ENCODE data around the gene ZNF530.

Gene ZNF530

DNA sequence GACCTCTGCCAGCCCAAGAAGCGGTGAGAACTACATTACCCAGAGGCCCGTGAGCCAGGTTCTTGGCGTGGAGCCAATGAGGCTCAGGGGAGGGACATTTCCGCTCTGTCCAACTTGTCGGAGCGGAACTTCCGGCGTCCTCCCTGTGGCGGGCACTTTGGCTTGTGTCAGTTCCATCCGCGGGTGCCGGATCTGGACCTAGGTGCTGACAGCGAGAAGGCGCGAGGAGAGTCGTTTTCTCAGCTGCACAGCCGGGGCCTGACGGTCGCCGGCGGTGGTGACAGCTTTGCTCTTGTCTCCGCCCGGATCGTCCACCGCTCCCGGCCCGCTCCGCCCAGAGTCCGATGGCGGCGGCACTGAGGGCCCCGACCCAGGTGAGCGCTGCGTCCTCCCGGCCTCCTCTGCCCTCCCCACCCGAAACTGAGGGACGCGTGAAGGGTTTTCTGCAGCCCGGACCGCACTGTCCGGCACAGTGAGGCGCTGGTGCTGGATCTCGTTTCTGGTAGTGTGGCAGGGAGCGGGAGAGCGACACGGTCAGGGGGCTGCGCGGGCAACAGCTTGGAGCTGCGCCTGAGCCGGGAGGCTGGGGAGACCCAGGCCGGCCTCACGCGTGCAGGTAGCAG lies at the start of gene ZNF530:
TSS of gene ZNF530 (plus strand) at position 125 of the 623 bp plus-strand sequence. CDS start 4,461 bp downstream, outside the sequence.
- DNase-seq: peak; percentile 89

GRCh38 chr19:57552432-57552831 lies 47.3 kb upstream of the ZNF530 start:
- no peak for DNase-seq

GRCh38 chr19:57557659-57558058 lies 42.0 kb upstream of the ZNF530 start:
- DNase-seq: no peak

DNA sequence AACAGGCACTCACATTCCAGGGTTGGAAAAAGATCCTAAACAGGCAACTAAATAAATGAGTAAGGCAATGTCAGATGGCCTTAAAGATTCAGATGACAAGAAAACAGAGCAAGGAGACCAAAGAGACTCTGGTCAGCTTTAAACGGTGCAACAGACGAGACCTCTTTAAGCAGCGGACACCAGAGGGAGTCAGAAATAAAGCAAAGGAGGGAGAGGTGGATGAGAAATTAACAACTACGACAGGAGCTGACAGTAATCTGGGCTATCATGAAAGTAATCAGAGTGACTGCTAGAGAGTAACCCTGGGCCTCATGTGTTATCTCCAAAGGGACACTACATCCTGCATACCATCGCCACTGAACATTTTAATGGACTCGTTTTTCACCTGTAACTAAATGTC lies 41.2 kb upstream of the ZNF530 start:
- DNase-seq: no peak

DNA sequence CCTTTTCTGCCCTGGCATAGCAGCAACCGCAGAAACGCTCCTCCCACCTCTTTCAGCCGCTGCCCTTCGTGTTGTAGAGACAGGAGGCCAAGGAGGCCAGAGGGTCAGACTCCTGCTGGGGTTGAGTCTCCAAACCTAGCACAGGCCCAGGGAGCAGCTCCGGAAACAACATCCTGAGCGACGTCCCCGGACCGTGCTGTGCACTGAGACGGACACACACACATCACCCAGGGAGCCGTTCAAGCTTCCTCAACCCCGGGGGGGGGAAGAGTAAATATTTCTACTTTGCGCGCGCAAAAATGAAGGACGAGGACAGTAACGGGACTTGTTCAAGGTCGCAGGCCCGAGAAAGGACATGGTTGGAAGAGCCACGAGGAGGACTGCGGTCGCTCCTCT lies 40.7 kb upstream of the ZNF530 start:
- peak; percentile 3 for DNase-seq

DNA sequence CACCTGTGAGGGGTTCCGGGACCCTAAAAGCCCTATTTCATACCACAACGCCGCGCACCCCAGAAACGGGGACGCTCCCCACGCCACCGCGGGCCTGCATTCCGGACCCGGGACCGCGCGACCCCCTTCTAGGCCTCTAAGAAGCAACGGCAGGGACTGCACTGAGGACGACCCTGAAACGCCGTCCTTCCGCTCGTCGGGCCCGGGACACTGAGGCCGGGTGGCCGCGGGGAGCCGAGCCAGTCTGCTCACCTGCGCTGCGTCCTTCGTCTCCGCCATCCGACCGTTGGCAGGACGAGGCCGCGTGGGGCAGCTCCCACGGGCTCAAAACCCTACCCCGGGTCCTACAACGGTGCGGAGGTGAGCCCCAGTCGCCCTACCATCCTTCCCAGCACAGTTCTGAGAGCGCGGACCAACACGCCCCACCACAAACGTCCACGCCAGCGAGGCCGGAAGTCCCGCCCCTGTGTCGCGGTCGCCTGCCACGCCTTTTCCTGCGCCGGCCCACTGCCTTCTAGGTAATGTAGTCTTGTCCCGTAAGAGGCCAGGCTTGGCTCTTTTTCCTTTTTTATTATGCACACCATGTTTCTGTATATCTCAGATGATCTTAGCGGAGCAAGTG lies 40.2 kb upstream of the ZNF530 start, which contains the start of gene ZNF550:
TSS of gene ZNF550 (minus strand) at position 460 of the 622 bp plus-strand sequence. CDS start at position 279, 181 bp downstream.
- DNase-seq: peak; percentile 62

DNA sequence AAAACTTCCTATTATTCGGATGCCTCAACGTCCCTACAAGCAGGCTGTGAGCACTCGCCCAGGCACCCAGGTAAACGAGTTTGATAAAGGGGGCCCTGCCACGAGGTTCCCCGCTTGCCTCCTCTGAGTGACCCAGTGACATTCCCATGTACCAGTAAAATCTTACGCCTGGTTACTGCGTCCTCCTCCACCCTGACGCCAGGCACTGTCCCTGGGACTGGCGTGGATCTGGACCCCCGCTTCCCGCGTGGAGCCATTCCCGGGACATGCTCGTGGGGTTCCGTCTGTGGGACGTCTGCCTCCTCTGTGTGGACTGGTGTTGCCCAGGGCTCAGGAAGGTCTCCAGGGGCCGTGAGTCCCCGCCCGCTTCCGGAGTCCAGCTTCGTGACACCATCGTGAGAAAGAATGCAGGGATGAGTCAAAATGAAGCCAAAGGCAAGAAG lies 39.6 kb upstream of the ZNF530 start:
- no peak for DNase-seq

DNA sequence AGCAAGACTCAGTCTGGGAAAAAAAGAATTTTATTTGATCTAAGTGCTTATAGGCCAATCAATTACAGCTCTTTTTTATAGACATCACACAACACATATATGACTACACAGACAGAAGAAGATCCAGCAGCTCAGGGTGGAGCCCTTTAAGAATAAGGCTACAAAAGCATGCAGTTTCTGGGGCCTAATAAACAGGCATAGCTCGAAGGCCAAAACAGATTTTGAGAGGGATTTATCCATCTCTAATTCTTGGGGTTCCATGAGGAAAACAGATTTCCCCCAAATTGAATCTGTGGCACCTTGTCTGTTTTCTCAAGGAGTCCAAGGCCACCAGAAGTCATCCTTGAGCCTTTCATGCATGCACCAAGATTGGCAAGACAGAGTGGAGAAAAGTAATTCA lies 36.1 kb upstream of the ZNF530 start:
- no peak for DNase-seq

DNA sequence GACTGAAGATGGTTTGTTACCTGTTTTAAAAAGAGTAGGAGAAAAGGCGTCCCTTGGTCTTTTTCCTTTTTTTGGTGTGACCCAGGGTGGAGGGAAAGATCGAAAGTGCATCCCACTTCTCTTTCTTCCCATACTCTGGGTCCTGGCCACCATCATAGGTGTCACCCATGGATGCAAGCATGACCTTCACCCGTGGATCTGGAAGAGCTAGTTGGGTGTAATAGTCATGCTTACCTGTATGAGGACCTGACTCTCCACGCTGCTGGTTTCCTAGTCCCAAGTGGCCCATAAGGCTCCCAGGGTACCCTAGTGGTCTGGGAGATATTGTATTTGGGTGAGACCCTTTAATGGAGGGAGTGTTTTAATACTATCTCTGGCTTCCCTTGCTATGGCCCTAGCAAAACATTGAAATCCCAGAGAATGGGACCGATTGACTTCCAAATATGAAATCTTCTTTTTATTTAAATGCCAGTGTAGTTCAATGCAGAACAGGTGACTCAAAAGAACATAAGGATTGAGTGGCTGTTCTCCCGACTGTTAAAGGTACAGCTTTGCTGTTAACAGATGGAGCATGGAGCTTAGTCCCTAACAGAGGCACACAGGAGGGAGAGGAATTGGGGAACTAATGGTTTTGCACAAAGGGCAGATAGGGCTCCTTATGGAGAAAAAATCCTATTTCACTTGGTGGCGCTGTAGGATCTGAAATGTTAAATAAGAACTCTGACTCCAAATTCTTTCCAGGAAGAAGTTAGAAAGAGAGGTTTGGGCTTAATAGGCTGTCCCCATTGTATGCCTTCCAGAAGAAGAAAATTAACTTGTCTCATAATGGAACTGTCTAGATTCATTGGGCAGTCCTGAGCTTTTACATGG lies 33.1 kb upstream of the ZNF530 start:
- DNase-seq: no peak

GRCh38 chr19:57570707-57571106 lies 29.0 kb upstream of the ZNF530 start:
- DNase-seq: no peak

DNA sequence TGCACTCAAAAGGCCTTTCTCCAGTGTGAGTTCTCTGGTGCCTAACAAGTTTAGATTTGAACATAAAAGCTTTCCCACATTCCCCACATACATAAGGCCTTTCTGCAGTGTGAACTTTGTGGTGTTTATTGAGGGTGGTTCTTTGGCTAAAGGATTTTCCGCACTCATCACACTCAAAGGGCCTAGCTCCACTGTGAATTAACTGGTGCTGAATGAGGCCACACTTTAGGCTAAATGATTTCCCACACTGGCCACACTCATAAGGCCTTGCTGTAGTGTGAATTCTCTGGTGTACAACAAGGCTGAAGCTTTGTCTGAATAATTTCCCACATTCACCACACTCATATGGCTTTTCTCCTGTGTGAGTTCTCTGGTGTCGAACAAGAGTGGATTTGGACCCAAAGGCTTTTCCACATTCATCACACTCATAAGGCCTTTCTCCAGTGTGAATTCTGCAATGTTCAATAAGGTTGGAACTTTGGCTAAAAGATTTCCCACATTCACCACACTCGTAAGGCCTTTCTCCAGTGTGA lies 27.2 kb upstream of the ZNF530 start:
- no peak for DNase-seq

DNA sequence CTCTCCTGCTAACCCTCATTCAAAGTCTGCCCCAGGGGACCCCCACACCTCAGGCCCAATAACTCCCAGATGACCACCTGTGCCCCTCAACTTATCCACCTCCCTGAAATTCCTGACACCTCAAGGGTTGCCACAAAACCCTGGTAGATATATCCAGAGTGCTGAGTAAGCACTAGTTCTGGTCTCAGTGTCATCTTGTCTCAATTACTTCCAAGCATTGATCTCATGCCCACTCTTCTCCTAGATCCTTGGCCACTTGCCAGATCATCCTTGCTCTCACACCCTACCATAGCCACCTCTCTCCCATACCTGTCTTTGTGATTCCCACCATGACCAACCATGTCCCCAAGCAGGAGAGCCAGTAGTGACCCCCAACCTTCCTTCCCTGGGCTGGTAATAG lies 23.0 kb upstream of the ZNF530 start:
- no peak for DNase-seq

DNA sequence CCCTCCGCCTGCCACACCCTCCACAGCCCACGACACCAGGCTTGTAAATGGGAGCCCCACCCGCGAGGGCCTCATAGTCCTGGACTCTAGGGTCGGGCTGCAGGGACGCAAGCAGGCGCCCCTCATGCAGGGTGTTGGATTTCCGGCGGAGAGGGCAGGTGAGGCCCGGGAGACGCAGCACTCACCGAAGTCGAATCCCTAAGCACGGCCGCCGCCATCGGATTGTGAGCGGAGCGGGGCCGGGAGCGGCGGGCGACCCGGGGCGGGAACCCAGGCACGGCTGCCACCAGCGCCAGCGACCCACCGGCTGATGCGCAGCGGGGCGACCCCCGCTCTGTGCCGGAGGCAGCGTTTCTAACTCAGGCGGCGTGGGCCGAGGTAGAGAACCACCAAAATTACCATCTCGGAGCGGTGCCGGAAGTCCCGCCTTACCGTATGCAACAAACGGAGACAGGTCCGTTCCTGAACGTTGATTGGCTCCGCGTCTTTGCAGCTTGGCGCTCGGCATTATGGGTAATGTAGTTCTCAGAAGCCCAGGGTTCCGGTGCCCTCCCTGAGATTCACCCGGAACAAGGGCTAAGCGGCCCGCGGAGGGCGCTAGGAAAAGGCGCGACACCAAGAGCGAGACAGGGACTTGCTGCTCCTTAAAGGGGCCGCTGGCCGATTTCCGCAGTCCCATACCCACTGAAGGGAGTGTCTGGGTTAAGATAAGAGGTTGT lies 21.0 kb upstream of the ZNF530 start, which contains the start of gene ZNF416:
TSS of gene ZNF416 (minus strand) at position 425 of the 719 bp plus-strand sequence. CDS start at position 218, 207 bp downstream.
- peak; percentile 98 for DNase-seq

DNA sequence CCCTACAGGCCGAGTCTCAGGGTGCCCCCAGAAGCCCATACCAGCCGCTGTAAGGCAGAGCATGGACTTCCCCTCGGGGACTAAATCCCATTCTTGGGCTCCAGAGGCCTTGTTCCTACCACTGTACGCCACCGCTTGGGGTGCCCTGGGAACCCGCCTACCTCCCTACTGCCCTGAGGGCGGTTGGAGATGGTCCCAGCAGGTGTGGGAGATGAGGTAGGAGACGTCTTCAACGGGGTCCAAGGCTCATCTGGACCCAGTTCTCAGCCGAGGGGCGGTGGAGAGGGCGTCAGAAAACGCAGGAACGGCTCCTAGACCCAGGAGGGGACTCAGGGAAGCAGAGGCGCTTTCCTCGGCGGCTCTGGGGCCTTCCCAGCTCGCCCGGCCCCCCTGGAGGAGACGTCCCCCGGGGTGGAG lies 16.6 kb upstream of the ZNF530 start:
- DNase-seq: no peak

DNA sequence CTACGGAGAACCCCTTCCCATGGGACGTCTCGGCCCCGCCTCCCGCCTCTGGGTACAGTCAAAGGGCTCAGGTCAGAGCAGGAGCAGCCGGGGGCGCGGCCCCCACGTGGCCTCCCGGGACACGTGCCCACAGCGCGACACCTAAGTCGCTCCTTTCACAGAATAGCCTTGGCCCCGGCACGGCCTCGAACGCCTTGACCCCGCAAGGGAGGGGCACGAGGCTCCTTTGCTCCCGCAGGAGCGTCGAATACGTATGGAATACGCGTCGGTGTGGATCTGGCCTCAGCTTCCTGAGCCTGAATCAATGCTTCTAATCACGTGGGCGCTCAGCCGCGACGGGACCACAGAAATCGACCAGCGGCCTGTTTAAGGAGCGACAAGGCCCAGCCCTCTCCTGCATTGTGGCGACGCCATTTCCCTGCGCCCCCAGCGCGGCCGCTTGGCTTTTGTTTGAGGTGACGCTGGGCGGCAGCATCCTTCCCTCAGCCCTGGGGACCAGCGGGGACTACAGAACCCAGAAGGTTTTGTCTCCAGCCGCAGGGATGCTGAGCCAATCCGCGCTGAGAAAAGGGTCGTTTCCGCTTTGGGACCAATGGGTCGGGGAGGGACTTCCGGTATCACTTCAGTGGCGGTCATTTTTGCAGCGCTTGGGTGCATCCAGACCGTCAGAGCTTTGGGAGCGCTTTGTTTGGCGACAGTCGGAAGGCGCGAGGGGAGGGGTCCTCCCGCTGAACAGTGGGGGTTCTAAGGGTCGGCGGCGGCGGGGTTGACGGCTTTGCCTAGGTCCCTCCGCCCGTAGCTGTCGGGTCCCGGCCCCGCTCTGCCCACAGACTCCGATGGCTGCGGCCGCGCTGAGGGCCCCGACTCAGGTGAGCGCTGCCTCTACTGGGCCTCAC lies 15.9 kb upstream of the ZNF530 start, which contains the start of gene ZIK1:
TSS of gene ZIK1 (plus strand) at position 625 of the 896 bp plus-strand sequence. CDS start at position 837, 212 bp downstream.
- DNase-seq: no peak

DNA sequence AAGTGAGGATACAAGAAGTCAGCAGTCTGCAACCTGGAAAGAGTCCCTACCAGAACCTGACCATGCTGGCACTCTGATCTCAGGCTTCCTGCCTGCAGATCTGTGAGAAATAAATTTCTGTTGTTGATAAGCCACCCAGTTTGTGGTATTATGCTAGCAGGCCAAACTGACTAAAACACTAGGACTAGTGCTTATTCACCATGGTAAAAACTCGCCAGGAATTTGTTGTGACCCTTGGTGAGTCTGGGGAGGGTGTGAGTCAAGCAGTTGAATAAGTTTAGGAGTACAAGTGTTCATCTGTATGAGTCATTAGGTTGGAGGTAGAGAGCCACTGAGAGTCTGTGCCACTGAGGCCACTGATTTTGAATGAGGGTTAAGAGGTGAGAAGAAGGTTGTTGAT lies 12.2 kb upstream of the ZNF530 start:
- no peak for DNase-seq

GRCh38 chr19:57599377-57599760 lies 316 bp upstream of the ZNF530 start:
- DNase-seq: no peak

GRCh38 chr19:57606931-57607330 lies 7.2 kb downstream of the ZNF530 start:
- DNase-seq: no peak

DNA sequence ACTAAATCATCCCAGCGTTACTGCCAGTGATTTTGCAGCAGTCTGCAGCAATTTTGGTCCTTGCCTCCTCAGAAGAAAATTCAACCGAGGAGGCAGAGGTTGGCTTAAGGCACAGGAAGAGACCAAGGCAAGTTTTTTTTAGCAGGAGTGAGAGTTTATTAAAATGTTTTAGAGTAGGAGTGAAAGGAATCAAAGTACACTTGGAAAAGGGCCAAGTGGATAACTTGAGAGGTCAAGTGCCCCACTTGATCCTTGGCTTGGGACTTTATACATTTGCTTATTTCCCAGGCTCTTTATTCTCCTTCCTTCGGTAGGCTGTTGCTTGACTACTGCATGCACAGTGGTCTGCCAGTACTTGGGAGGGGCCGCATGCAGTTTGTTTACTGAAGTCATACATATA lies 11.4 kb downstream of the ZNF530 start:
- no peak for DNase-seq

GRCh38 chr19:57613941-57614743 lies 14.5 kb downstream of the ZNF530 start, which contains the start of gene ZNF134:
Gene ZNF134, plus strand, starts transcription at chr19:57614242. Its CDS starts 5,227 bp downstream, at chr19:57619469.
- peak; percentile 89 for DNase-seq
